Neural cell (in vitro differentiated cells): ENCODE data around the gene PCDHGC4. TPM values are rescaled to one million over a fixed set of nuclear protein-coding genes. Genes with fewer than 3 reads are reported as not detected.

Source experiments
- H2AFZ ChIP-seq: fragments of 200-600, 300-800 bp; sonication (generic), shearing (Covaris generic); 2 replicates; pipeline ENCODE4 v1.6.0; 2014; ENCODE audit warnings: low read depth, mild to moderate bottlenecking, antibody characterized with exemption, low read length, moderate library complexity
- H3F3A ChIP-seq: fragments of 200-600 bp; shearing (Covaris generic); 2 replicates; pipeline ENCODE4 v1.6.1; 2016; ENCODE audit warnings: mild to moderate bottlenecking, moderate library complexity, mixed read lengths, antibody characterized with exemption, low read length; ENCODE audit not compliant: insufficient read depth, poor library complexity, severe bottlenecking
- H3K27ac ChIP-seq: fragments of 200-600, 300-800 bp; sonication (generic), shearing (Covaris generic); 2 replicates; pipeline ENCODE4 v1.5.1; 2014; ENCODE audit warnings: mild to moderate bottlenecking, low read length, moderate library complexity
- H3K27me3 ChIP-seq: fragments of 300-800, 200-600 bp; sonication (generic), shearing (Covaris generic); 2 replicates; pipeline ENCODE4 v1.6.0; 2014; ENCODE audit warnings: mild to moderate bottlenecking, low read depth, low read length, moderate library complexity; ENCODE audit not compliant: insufficient read depth
- H3K36me3 ChIP-seq: fragments of 300-800, 200-600 bp; sonication (generic), shearing (Covaris generic); 2 replicates; pipeline ENCODE4 v1.5.1; 2014; ENCODE audit warnings: mild to moderate bottlenecking, antibody characterized with exemption, low read length, moderate library complexity; ENCODE audit not compliant: insufficient read depth
- H3K4me2 ChIP-seq: fragments of 300-800, 200-600 bp; sonication (generic), shearing (Covaris generic); 2 replicates; pipeline ENCODE4 v1.6.0; 2014; ENCODE audit warnings: mild to moderate bottlenecking, low read length
- H3K4me3 ChIP-seq: fragments of 300-800, 200-600 bp; sonication (generic), shearing (Covaris generic); 2 replicates; pipeline ENCODE4 v1.5.1; 2014; ENCODE audit warnings: mild to moderate bottlenecking, low read length, moderate library complexity
- H3K79me2 ChIP-seq: fragments of 200-600 bp; shearing (Covaris generic); replicated peaks from 2 replicates; pipeline ENCODE4 v1.6.0; 2014; ENCODE audit warnings: mild to moderate bottlenecking, low read length, moderate library complexity; ENCODE audit not compliant: insufficient read depth
- H3K9ac ChIP-seq: fragments of 300-800, 200-600 bp; sonication (generic), shearing (Covaris generic); 2 replicates; pipeline ENCODE4 v1.6.1; 2016; ENCODE audit warnings: mild to moderate bottlenecking, low read length, mixed read lengths
- H3K9me2 ChIP-seq: fragments of 200-600 bp; shearing (Covaris generic); 2 replicates; pipeline ENCODE4 v1.6.1; 2016; ENCODE audit warnings: mild to moderate bottlenecking, low read length, mixed read lengths; ENCODE audit not compliant: insufficient read depth
- H3K9me3 ChIP-seq: fragments of 200-600, 300-800 bp; sonication (generic), shearing (Covaris generic); 2 replicates; pipeline ENCODE4 v1.6.1; 2016; ENCODE audit warnings: mild to moderate bottlenecking, mixed run types, low read length, moderate library complexity, mixed read lengths
- H4K20me1 ChIP-seq: fragments of 200-600 bp; shearing (Covaris generic); 2 replicates; pipeline ENCODE4 v1.6.1; 2016; ENCODE audit warnings: mild to moderate bottlenecking, mixed run types; ENCODE audit not compliant: insufficient read depth
- EP300 ChIP-seq: fragments of 450-650 bp; conservative IDR thresholded peaks from 2 replicates; pipeline ENCODE4 v1.6.1; 2014; ENCODE audit warnings: antibody characterized with exemption, mild to moderate bottlenecking, moderate library complexity; ENCODE audit not compliant: poor library complexity, severe bottlenecking
- EZH2 ChIP-seq: fragments of 200-600, 300-800 bp; shearing (Covaris generic), sonication (generic); IDR thresholded peaks from 2 replicates; pipeline ENCODE4 v1.6.1; 2014; ENCODE audit warnings: antibody characterized with exemption, low read length, borderline replicate concordance, mild to moderate bottlenecking; ENCODE audit not compliant: insufficient read depth, poor library complexity, severe bottlenecking
- MXI1 ChIP-seq: fragments of 450-650 bp; conservative IDR thresholded peaks from 2 replicates; pipeline ENCODE4 v1.6.1; 2014; ENCODE audit warnings: antibody characterized with exemption, mild to moderate bottlenecking; ENCODE audit not compliant: poor library complexity, severe bottlenecking
- POLR2AphosphoS5 ChIP-seq: IDR thresholded peaks from 2 replicates; pipeline ENCODE4 v1.6.1; 2012
- RAD21 ChIP-seq: fragments of 450-650 bp; conservative IDR thresholded peaks from 2 replicates; pipeline ENCODE4 v1.6.1; 2014; ENCODE audit warnings: antibody characterized with exemption, mild to moderate bottlenecking, moderate library complexity
- SMC3 ChIP-seq: fragments of 450-650 bp; conservative IDR thresholded peaks from 2 replicates; pipeline ENCODE4 v1.6.1; 2014; ENCODE audit warnings: antibody characterized with exemption, mild to moderate bottlenecking, moderate library complexity; ENCODE audit not compliant: poor library complexity
- TAF1 ChIP-seq: IDR thresholded peaks from 2 replicates; pipeline ENCODE4 v1.6.1; 2012; ENCODE audit warnings: low read depth
- polyA plus RNA-seq: library from polyadenylated mRNA; depleted of rRNA; stranded (reverse); fragments of >200 nt; gene quantifications from 2 replicates; pipeline ENCODE4 v1.2.3, GENCODE V29; 2014
- TF ChIP-seq, protein P1 (sequence below): fragments of 450-650 bp; IDR thresholded peaks from 2 replicates; pipeline ENCODE4 v1.5.1; 2014; ENCODE audit warnings: antibody characterized with exemption, mild to moderate bottlenecking, moderate library complexity; ENCODE audit not compliant: poor library complexity, severe bottlenecking
- TF ChIP-seq, protein P2 (sequence below): IDR thresholded peaks from 2 replicates; pipeline ENCODE4 v1.6.1; 2012; ENCODE audit warnings: borderline replicate concordance

The PCDHGC4 gene
- polyA plus RNA-seq, 1 donor from 2014 or later: 4.3 TPM

DNA sequence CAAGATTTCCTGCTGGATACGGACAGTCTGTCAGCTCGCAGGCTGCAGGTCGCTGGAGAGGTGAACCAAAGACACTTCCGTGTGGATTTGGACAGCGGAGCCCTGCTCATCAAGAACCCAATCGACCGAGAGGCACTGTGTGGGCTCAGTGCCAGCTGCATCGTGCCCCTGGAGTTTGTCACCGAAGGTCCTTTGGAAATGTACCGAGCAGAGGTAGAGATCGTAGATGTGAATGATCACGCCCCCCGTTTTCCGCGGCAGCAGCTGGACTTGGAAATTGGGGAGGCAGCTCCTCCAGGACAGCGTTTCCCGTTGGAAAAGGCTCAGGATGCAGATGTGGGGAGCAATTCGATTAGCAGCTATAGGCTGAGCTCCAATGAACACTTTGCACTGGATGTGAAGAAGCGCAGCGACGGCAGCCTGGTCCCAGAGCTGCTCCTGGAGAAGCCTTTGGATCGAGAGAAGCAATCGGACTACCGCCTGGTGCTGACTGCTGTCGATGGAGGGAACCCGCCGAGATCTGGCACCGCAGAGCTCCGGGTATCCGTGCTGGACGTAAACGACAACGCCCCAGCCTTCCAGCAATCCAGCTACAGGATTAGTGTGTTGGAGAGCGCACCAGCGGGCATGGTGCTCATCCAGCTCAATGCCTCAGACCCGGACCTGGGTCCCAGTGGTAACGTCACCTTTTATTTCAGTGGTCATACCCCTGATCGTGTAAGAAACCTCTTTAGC lies 658 bp downstream of the PCDHGC4 start:
- Histone ChIP-seq H3K9me3 (peaks cover 30% of the 10 kb centered on the region), H3K36me3 (peaks cover 8% of the 10 kb centered on the region), H3K9ac (peak overlapping the region; percentile 67), H4K20me1 (no peaks in the 10 kb centered on the region), H2AFZ (no peak overlapping the region), H3F3A (peaks cover 4% of the 10 kb centered on the region), H3K9me2 (no peaks in the 10 kb centered on the region), H3K27me3 (no peaks in the 10 kb centered on the region), H3K4me2 (peak overlapping the region; percentile 59), H3K4me3 (peak overlapping the region; percentile 73), H3K27ac (peak overlapping the region; percentile 84), H3K79me2 (peaks cover 11% of the 10 kb centered on the region)
- TF ChIP-seq POLR2AphosphoS5: no peak
- TF ChIP-seq, protein P1, sequence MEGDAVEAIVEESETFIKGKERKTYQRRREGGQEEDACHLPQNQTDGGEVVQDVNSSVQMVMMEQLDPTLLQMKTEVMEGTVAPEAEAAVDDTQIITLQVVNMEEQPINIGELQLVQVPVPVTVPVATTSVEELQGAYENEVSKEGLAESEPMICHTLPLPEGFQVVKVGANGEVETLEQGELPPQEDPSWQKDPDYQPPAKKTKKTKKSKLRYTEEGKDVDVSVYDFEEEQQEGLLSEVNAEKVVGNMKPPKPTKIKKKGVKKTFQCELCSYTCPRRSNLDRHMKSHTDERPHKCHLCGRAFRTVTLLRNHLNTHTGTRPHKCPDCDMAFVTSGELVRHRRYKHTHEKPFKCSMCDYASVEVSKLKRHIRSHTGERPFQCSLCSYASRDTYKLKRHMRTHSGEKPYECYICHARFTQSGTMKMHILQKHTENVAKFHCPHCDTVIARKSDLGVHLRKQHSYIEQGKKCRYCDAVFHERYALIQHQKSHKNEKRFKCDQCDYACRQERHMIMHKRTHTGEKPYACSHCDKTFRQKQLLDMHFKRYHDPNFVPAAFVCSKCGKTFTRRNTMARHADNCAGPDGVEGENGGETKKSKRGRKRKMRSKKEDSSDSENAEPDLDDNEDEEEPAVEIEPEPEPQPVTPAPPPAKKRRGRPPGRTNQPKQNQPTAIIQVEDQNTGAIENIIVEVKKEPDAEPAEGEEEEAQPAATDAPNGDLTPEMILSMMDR: no peak
- TF ChIP-seq EZH2: no peak
- no peak for TF ChIP-seq SMC3
- TF ChIP-seq, protein P2, sequence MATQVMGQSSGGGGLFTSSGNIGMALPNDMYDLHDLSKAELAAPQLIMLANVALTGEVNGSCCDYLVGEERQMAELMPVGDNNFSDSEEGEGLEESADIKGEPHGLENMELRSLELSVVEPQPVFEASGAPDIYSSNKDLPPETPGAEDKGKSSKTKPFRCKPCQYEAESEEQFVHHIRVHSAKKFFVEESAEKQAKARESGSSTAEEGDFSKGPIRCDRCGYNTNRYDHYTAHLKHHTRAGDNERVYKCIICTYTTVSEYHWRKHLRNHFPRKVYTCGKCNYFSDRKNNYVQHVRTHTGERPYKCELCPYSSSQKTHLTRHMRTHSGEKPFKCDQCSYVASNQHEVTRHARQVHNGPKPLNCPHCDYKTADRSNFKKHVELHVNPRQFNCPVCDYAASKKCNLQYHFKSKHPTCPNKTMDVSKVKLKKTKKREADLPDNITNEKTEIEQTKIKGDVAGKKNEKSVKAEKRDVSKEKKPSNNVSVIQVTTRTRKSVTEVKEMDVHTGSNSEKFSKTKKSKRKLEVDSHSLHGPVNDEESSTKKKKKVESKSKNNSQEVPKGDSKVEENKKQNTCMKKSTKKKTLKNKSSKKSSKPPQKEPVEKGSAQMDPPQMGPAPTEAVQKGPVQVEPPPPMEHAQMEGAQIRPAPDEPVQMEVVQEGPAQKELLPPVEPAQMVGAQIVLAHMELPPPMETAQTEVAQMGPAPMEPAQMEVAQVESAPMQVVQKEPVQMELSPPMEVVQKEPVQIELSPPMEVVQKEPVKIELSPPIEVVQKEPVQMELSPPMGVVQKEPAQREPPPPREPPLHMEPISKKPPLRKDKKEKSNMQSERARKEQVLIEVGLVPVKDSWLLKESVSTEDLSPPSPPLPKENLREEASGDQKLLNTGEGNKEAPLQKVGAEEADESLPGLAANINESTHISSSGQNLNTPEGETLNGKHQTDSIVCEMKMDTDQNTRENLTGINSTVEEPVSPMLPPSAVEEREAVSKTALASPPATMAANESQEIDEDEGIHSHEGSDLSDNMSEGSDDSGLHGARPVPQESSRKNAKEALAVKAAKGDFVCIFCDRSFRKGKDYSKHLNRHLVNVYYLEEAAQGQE: no peak
- no peak for TF ChIP-seq TAF1
- no peak for TF ChIP-seq RAD21
- TF ChIP-seq MXI1: no peak
- TF ChIP-seq EP300: no peak

DNA sequence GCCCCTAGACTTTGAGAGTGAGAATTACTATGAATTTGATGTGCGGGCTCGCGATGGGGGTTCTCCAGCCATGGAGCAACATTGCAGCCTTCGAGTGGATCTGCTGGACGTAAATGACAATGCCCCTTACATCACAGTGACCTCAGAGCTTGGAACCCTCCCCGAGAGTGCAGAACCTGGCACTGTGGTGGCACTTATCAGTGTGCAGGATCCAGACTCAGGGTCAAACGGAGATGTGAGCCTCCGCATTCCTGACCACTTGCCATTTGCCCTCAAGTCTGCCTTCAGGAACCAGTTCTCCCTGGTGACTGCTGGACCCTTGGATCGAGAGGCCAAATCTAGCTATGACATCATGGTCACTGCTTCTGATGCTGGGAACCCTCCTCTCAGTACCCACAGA lies 1.3 kb downstream of the PCDHGC4 start:
- H3K9me3 ChIP-seq: peaks cover 36% of the 10 kb centered on the region
- peak overlapping the region; percentile 73 for H3K4me3 ChIP-seq
- H2AFZ ChIP-seq: no peak overlapping the region
- H4K20me1 ChIP-seq: no peaks in the 10 kb centered on the region
- H3K27me3 ChIP-seq: no peaks in the 10 kb centered on the region
- no peak for TF ChIP-seq RAD21
- no peak for TF ChIP-seq MXI1
- no peak for TF ChIP-seq EZH2
- TF ChIP-seq, protein P1: no peak
- no peak for TF ChIP-seq SMC3
- TF ChIP-seq TAF1: no peak
- TF ChIP-seq, protein P2: no peak
- no peak for TF ChIP-seq POLR2AphosphoS5
- TF ChIP-seq EP300: no peak
- no peak overlapping the region for H3K27ac ChIP-seq
- H3K36me3 ChIP-seq: peaks cover 14% of the 10 kb centered on the region
- H3F3A ChIP-seq: peaks cover 4% of the 10 kb centered on the region
- H3K4me2 ChIP-seq: no peak overlapping the region
- H3K9ac ChIP-seq: no peak overlapping the region
- peaks cover 10% of the 10 kb centered on the region for H3K79me2 ChIP-seq
- H3K9me2 ChIP-seq: no peaks in the 10 kb centered on the region
